Thymus (tissue), 11 donors: ENCODE measurements around the gene ST7. TPM values are rescaled to one million over a fixed set of nuclear protein-coding genes. Genes with fewer than 3 reads are reported as not detected.

Experiments
- DNase-seq, 9 donors: peaks; one replicate each; pipeline ENCODE4 v3.0.0-alpha.2; 2013; ENCODE audit warnings: low spot score in 9 of 9, low read depth in 6 of 9, missing footprints in 1 of 9
- H3K27ac ChIP-seq, 2 donors: one replicate each; pipeline ENCODE4 v1.5.1; 2013; ENCODE audit warnings: control low read depth in 1 of 2, low read depth in 1 of 2, low read length in 1 of 2, mild to moderate bottlenecking in 1 of 2, moderate library complexity in 1 of 2
- H3K27me3 ChIP-seq, 2 donors: one replicate each; pipeline ENCODE4 v1.5.1; 2013; ENCODE audit warnings: low read length in 1 of 2; ENCODE audit not compliant: control insufficient read depth in 2 of 2, insufficient read depth in 1 of 2
- H3K36me3 ChIP-seq, 2 donors: one replicate each; pipeline ENCODE4 v1.5.1; 2013; ENCODE audit warnings: low read length in 1 of 2, mild to moderate bottlenecking in 1 of 2, moderate library complexity in 1 of 2; ENCODE audit not compliant: control insufficient read depth in 2 of 2, insufficient read depth in 2 of 2
- H3K4me1 ChIP-seq, 2 donors: one replicate each; pipeline ENCODE4 v1.5.1; 2013; ENCODE audit warnings: low read length in 2 of 2; ENCODE audit not compliant: control insufficient read depth in 2 of 2, insufficient read depth in 2 of 2
- H3K4me3 ChIP-seq, 2 donors: one replicate each; pipeline ENCODE4 v1.5.1; 2013; ENCODE audit warnings: low read length in 2 of 2, control low read depth in 1 of 2, mild to moderate bottlenecking in 1 of 2
- H3K9me3 ChIP-seq, 2 donors: one replicate each; pipeline ENCODE4 v1.5.1; 2013; ENCODE audit warnings: low read length in 1 of 2, mild to moderate bottlenecking in 1 of 2; ENCODE audit not compliant: control insufficient read depth in 2 of 2, insufficient read depth in 1 of 2
- WGBS: extraction: QIAGEN DNeasy Blood & Tissue Kit; methylation state at CpG from one replicate; pipeline ENCODE4 v1.1.7; 2013; 5-methylcytosine and 5-hydroxymethylcytosine counted together
- polyA plus RNA-seq: library from polyadenylated mRNA; stranded (reverse); fragments of 200-250 nt; gene quantifications from one replicate; pipeline ENCODE4 v1.2.3, GENCODE V29; 2013
- total RNA-seq: library from RNA; stranded (reverse); fragments of 120-200 nt; gene quantifications from one replicate; pipeline ENCODE4 v1.2.4, GENCODE V29; 2013
- donor health status: healthy.

Gene ST7
- total and polyA plus RNA-seq, 2 donors = 9.3 to 11.5 TPM

GRCh38 chr7:117271566-117271965, 318.3 kb downstream of the ST7 start:
- Histone ChIP-seq H3K4me1 (peaks cover 0 to 2% of the 10 kb centered on the region in 2 donors), H3K27ac (no peak overlapping the region), H3K4me3 (no peak overlapping the region), H3K27me3 (no peaks in the 10 kb centered on the region), H3K9me3 (no peaks in the 10 kb centered on the region), H3K36me3 (no peaks in the 10 kb centered on the region)
- no peak for DNase-seq
- WGBS = 93% methylated on average over 3 of the region's 3 CpGs

DNA sequence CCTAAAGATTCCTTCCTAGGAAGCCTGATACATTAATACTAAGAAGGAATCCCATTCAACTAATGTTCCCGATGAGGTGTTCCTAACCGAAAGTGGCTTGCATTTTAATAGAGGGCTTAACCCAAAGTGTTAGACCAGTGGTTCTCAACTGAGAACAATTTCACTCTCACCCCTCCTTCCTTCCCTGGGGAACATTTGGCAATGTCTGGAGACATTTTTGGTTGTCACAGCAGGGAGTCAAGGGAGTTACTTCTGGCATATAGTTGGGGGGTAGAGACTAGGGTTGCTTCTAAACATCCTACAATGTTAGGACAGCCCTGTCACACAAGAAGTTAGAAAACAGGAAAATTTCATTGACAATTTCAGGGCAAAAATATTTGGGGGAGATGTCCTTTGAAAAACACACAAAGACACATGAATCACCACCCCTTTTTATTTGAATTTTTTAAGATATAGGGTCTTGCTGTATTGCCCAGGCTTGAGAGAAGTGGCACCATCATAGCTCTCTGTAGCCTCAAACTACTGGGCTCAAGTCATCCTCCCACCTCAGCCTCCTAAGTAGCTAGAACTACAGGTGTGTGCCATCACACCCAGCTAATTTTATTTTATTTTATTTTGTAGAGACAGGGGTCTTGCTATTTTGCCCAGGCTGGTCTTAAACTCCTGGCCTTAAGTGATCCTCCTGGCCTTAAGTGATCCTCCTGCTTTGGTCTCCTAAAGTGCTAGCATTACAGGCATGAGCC, 318.9 kb downstream of the ST7 start:
- Histone ChIP-seq H3K27ac (no peak overlapping the region), H3K4me1 (peaks cover 0 to 2% of the 10 kb centered on the region in 2 donors), H3K9me3 (no peaks in the 10 kb centered on the region), H3K27me3 (no peaks in the 10 kb centered on the region), H3K36me3 (no peaks in the 10 kb centered on the region), H3K4me3 (no peak overlapping the region)
- 98% methylated on average over 2 of the region's 2 CpGs for WGBS
- no peak for DNase-seq

DNA sequence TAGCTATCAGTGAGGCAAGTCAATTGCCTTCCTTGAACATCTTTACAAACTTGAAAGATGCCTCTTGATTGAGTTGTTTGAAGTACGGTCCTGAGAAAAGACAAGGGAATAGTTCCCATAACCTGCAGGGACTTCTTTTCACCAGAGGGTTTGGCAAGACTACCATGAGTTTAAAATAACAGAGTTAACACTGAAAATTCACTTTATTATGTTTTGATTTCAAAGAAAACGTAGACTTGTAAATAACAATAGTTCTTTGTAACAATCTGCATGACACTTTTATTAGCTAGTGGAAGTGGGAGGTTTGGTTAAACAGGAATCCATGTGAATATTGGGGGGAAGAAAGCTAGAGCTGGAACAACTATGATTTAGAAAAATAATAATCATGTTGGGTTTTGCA, 320.0 kb downstream of the ST7 start:
- no peaks in the 10 kb centered on the region for H3K27me3 ChIP-seq
- DNase-seq = no peak

GRCh38 chr7:117273814-117274225, 320.5 kb downstream of the ST7 start:
- H3K4me3 ChIP-seq = no peak overlapping the region
- no peak overlapping the region for H3K27ac ChIP-seq
- WGBS = 83% methylated on average over 11 of the region's 11 CpGs
- peak in 1 of 9 donors; percentile 5 for DNase-seq
- H3K4me1 ChIP-seq = peaks cover 0 to 2% of the 10 kb centered on the region in 2 donors
- H3K9me3 ChIP-seq = no peaks in the 10 kb centered on the region
- H3K36me3 ChIP-seq = no peaks in the 10 kb centered on the region
- no peaks in the 10 kb centered on the region for H3K27me3 ChIP-seq

More for the DNA sequence above, 320.0 kb downstream of the ST7 start:
- Histone ChIP-seq H3K4me1 (peaks cover 0 to 2% of the 10 kb centered on the region in 2 donors), H3K36me3 (no peaks in the 10 kb centered on the region), H3K4me3 (no peak overlapping the region), H3K27ac (no peak overlapping the region), H3K9me3 (no peaks in the 10 kb centered on the region)
- WGBS = 89% methylated on average over 2 of the region's 2 CpGs

GRCh38 chr7:117274951-117275350, 321.6 kb downstream of the ST7 start:
- no peak for DNase-seq
- no peak overlapping the region for H3K27ac ChIP-seq
- H3K27me3 ChIP-seq = no peaks in the 10 kb centered on the region
- no peak overlapping the region for H3K4me3 ChIP-seq
- no peaks in the 10 kb centered on the region for H3K9me3 ChIP-seq
- H3K4me1 ChIP-seq = peaks cover 0 to 2% of the 10 kb centered on the region in 2 donors
- WGBS = 89% methylated on average over 4 of the region's 4 CpGs
- no peaks in the 10 kb centered on the region for H3K36me3 ChIP-seq

DNA sequence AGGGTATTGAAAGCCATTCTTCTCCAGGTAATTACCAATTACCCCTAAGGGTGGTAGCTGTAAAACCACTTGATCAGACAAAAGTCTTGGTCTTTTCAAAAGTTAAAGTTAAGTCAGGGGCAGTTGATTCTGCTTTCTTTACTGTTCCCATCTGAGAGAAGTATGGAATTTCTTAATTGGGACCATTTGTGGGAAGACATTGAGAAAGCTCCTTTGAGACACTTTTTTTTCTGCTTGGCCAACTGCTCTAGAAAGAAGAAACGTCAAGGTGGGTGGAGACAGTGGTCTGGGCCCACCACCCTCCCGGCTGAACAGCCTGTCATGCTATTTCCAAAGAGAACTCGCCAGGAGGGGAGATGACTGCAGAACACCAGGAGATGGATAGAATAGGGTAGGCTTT, 324.3 kb downstream of the ST7 start:
- no peak for DNase-seq
- H3K4me1 ChIP-seq = peaks cover 0 to 2% of the 10 kb centered on the region in 2 donors
- H3K27ac ChIP-seq = no peak overlapping the region
- no peaks in the 10 kb centered on the region for H3K9me3 ChIP-seq
- no peaks in the 10 kb centered on the region for H3K27me3 ChIP-seq
- no peaks in the 10 kb centered on the region for H3K36me3 ChIP-seq
- WGBS = 96% methylated on average over 3 of the region's 3 CpGs
- no peak overlapping the region for H3K4me3 ChIP-seq

GRCh38 chr7:117278040-117278439, 324.7 kb downstream of the ST7 start:
- H3K36me3 ChIP-seq = no peaks in the 10 kb centered on the region
- H3K4me1 ChIP-seq = peaks cover 0 to 2% of the 10 kb centered on the region in 2 donors
- no peaks in the 10 kb centered on the region for H3K9me3 ChIP-seq
- DNase-seq = no peak
- WGBS = 98% methylated on average over 10 of the region's 10 CpGs
- H3K27me3 ChIP-seq = no peaks in the 10 kb centered on the region
- H3K4me3 ChIP-seq = no peak overlapping the region
- no peak overlapping the region for H3K27ac ChIP-seq

DNA sequence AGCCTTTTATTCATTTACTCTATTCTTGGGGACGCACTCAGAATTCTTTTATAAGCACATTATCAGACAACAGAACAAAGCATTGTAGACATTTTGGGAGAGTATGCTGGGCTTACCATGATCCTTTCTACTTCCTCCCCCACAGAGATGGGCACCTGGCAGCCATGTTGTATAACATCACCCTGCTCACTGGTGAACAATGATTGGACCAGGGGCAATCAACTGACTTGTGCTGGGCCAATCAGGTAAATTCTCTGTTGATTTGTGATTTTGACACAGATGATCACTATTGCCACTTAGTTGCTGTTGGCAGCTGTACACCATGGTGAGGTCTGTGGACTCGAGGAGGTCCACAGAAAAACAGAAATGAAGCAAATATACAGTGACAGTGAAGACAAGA, 325.9 kb downstream of the ST7 start:
- no peak overlapping the region for H3K4me3 ChIP-seq
- no peak overlapping the region for H3K27ac ChIP-seq
- peaks cover 0 to 2% of the 10 kb centered on the region in 2 donors for H3K27me3 ChIP-seq
- no peaks in the 10 kb centered on the region for H3K36me3 ChIP-seq
- H3K9me3 ChIP-seq = no peaks in the 10 kb centered on the region
- peaks cover 0 to 2% of the 10 kb centered on the region in 2 donors for H3K4me1 ChIP-seq
- 91% methylated on average over 2 of the region's 2 CpGs for WGBS
- DNase-seq = no peak
